GM13977 (cell line): Measurements from ENCODE around the gene TPSAB1.
"Not testable (repeated sequence)": the region's sequence is repeated elsewhere in the genome, so short reads cannot be mapped to it uniquely, and the experiment has no call there.

ENCODE experiments used
- DNase-seq: peaks from one replicate; pipeline ENCODE4 v3.0.0; 2012; ENCODE audit warnings: low spot score
- in situ Hi-C: fragments of 300-500 bp; cut with MboI; formaldehyde crosslinking; loops from one replicate; pipeline ENCODE4 v1.12.0; 2022; ENCODE audit warnings: low sequenced_read_pairs, low pct_unique_long_range_greater_than_20kb, mixed read lengths, inconsistent platforms; ENCODE audit not compliant: unreplicated experiment
- TF ChIP-seq, protein P1 (sequence below): IDR thresholded peaks from 2 replicates; pipeline ENCODE4 v1.5.1; 2012; ENCODE audit warnings: mild to moderate bottlenecking, control low read depth; ENCODE audit not compliant: insufficient read depth; ENCODE audit errors: extremely low read depth, missing control alignments

Gene TPSAB1

DNA sequence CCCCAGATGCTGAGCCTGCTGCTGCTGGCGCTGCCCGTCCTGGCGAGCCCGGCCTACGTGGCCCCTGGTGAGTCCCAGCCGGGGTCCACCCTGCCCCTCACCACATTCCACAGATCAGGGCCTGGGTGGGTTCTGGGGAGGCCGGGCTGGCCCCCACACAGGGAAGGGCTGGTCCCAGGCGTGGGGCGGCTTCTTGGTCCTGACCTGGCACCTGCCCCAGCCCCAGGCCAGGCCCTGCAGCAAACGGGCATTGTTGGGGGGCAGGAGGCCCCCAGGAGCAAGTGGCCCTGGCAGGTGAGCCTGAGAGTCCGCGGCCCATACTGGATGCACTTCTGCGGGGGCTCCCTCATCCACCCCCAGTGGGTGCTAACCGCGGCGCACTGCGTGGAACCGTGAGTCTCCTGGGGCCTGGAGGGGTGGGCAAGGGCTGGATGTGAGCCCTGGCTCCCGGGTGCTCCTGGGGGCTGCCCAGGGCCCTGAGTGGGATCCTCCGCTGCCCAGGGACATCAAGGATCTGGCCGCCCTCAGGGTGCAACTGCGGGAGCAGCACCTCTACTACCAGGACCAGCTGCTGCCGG is 15.9 kb downstream of the TPSAB1 start:
- DNase-seq, in situ Hi-C loops: not testable (repeated sequence)

DNA sequence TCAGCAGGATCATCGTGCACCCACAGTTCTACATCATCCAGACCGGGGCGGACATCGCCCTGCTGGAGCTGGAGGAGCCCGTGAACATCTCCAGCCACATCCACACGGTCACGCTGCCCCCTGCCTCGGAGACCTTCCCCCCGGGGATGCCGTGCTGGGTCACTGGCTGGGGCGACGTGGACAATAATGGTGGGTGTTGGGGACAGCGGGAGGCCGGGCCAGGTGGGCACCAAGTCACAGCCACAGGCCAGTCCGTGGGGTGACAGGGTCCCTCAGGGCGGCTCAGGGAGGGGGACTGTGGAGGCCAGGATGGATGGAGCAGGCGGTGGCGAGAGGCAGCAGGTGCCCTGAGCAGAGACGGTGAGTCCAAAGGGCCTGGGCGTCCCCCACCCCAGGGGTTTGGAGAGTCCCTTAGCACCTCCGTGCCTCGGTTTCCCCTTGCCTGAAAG is 16.4 kb downstream of the TPSAB1 start:
- DNase-seq, result no peak
- in situ Hi-C loops, result no loop called here
- TF ChIP-seq, protein P1, sequence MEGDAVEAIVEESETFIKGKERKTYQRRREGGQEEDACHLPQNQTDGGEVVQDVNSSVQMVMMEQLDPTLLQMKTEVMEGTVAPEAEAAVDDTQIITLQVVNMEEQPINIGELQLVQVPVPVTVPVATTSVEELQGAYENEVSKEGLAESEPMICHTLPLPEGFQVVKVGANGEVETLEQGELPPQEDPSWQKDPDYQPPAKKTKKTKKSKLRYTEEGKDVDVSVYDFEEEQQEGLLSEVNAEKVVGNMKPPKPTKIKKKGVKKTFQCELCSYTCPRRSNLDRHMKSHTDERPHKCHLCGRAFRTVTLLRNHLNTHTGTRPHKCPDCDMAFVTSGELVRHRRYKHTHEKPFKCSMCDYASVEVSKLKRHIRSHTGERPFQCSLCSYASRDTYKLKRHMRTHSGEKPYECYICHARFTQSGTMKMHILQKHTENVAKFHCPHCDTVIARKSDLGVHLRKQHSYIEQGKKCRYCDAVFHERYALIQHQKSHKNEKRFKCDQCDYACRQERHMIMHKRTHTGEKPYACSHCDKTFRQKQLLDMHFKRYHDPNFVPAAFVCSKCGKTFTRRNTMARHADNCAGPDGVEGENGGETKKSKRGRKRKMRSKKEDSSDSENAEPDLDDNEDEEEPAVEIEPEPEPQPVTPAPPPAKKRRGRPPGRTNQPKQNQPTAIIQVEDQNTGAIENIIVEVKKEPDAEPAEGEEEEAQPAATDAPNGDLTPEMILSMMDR, result no peak

- TF ChIP-seq, protein P1, result no peak
- in situ Hi-C loops, result no loop called here
Observed at GRCh38 chr16:1257561-1258224, 17.2 kb downstream of the TPSAB1 start.

DNA sequence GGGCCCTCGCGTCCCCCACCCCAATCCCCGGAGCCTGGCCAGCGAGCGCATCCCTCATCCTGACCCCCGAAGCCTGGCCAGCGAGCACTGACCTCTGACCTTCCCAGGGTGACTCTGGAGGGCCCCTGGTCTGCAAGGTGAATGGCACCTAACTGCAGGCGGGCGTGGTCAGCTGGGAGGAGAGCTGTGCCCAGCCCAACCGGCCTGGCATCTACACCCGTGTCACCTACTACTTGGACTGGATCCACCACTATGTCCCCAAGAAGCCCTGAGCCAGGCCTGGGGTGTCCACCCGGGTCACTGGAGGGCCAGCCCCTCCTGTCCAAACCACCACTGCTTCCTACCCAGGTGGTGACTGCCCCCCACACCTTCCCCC is 17.7 kb downstream of the TPSAB1 start:
- no peak for DNase-seq
- TF ChIP-seq, protein P1, result no peak
- in situ Hi-C loops, result no loop called here

More at GRCh38 chr16:1257561-1258224, 17.2 kb downstream of the TPSAB1 start:
- DNase-seq, result no peak

GRCh38 chr16:1258906-1259759 is 18.6 kb downstream of the TPSAB1 start:
- in situ Hi-C loops, result no loop called here
- no peak for DNase-seq
- TF ChIP-seq, protein P1, result no peak

GRCh38 chr16:1259760-1260068 is 19.2 kb downstream of the TPSAB1 start:
- in situ Hi-C loops, result no loop called here
- no peak for DNase-seq
- TF ChIP-seq, protein P1, result no peak
